DOHH2 (cell line): ENCODE data around the gene MPPED1.

Experiments used
- H3F3A ChIP-seq: fragments of 200-600 bp; sonication (generic), shearing (Covaris generic); 2 replicates; pipeline ENCODE4 v1.6.0; 2016; ENCODE audit warnings: antibody characterized with exemption, mild to moderate bottlenecking; ENCODE audit not compliant: control insufficient read depth, insufficient read depth
- H3K27ac ChIP-seq: fragments of 200-600 bp; sonication (generic); 2 replicates; pipeline ENCODE4 v1.5.1; 2014; ENCODE audit warnings: low read depth, mild to moderate bottlenecking, low read length, moderate library complexity
- H3K27me3 ChIP-seq: fragments of 200-600 bp; sonication (generic); 2 replicates; pipeline ENCODE4 v1.6.1; 2014; ENCODE audit warnings: mild to moderate bottlenecking, low read length, mixed read lengths; ENCODE audit not compliant: control insufficient read depth
- H3K36me3 ChIP-seq: fragments of 200-600 bp; sonication (generic); 2 replicates; pipeline ENCODE4 v1.6.1; 2014; ENCODE audit warnings: mild to moderate bottlenecking, low read length, moderate library complexity, mixed read lengths; ENCODE audit not compliant: control insufficient read depth
- H3K4me1 ChIP-seq: fragments of 200-600 bp; sonication (generic); 2 replicates; pipeline ENCODE4 v1.6.1; 2014; ENCODE audit warnings: mild to moderate bottlenecking, low read length, mixed read lengths; ENCODE audit not compliant: control insufficient read depth
- H3K4me2 ChIP-seq: fragments of 200-600 bp; sonication (generic); 2 replicates; pipeline ENCODE4 v1.6.0; 2014; ENCODE audit warnings: mild to moderate bottlenecking, low read length, moderate library complexity
- H3K4me3 ChIP-seq: fragments of 200-600 bp; sonication (generic); 2 replicates; pipeline ENCODE4 v1.5.1; 2014; ENCODE audit warnings: mild to moderate bottlenecking, low read length, mixed read lengths
- H3K79me2 ChIP-seq: fragments of 200-600 bp; sonication (generic); 2 replicates; pipeline ENCODE4 v1.6.1; 2014; ENCODE audit warnings: mild to moderate bottlenecking, low read length, mixed read lengths; ENCODE audit not compliant: control insufficient read depth
- H3K9me2 ChIP-seq: fragments of 200-600 bp; sonication (generic); replicated peaks from 2 replicates; pipeline ENCODE4 v1.6.1; 2014; ENCODE audit warnings: mild to moderate bottlenecking, low read length, mixed read lengths; ENCODE audit not compliant: control insufficient read depth
- H3K9me3 ChIP-seq: fragments of 200-600 bp; sonication (generic); 2 replicates; pipeline ENCODE4 v1.6.1; 2014; ENCODE audit warnings: antibody characterized with exemption, low read length, mixed read lengths; ENCODE audit not compliant: control insufficient read depth, insufficient read depth
- H4K20me1 ChIP-seq: fragments of 200-600 bp; sonication (generic); 2 replicates; pipeline ENCODE4 v1.6.0; 2014; ENCODE audit warnings: low read depth, mild to moderate bottlenecking, antibody characterized with exemption, low read length, moderate library complexity; ENCODE audit not compliant: control insufficient read depth, insufficient read depth
- CTCF ChIP-seq: fragments of 200-600 bp; sonication (generic); IDR thresholded peaks from one replicate; pipeline ENCODE4 v1.5.1; 2014; ENCODE audit warnings: antibody characterized with exemption, mild to moderate bottlenecking, low read depth, low read length; ENCODE audit not compliant: poor library complexity, severe bottlenecking
- EZH2phosphoT487 ChIP-seq: fragments of 200-600 bp; sonication (generic); IDR thresholded peaks from 2 replicates; pipeline ENCODE4 v1.6.1; 2017; ENCODE audit warnings: borderline replicate concordance, mild to moderate bottlenecking, antibody characterized with exemption, low read length, moderate library complexity, mixed read lengths

Gene MPPED1

GRCh38 chr22:43435851-43436811 is 24.3 kb downstream of the MPPED1 start:
- H3K4me1 ChIP-seq: no peaks in the 10 kb centered on the region
- H3K9me2 ChIP-seq: no peaks in the 10 kb centered on the region
- peaks cover 6% of the 10 kb centered on the region; the same call in 1 of the 2 replicates for H3K27me3 ChIP-seq
- H3F3A ChIP-seq: no peaks in the 10 kb centered on the region
- H3K4me2 ChIP-seq: no peak overlapping the region
- H3K79me2 ChIP-seq: no peaks in the 10 kb centered on the region
- TF ChIP-seq EZH2phosphoT487 (no peak), CTCF (no peak)
- no peak overlapping the region for H3K4me3 ChIP-seq
- H3K9me3 ChIP-seq: no peaks in the 10 kb centered on the region
- no peak overlapping the region for H3K27ac ChIP-seq
- no peaks in the 10 kb centered on the region for H3K36me3 ChIP-seq
- H4K20me1 ChIP-seq: no peaks in the 10 kb centered on the region

- Histone ChIP-seq H3F3A (no peaks in the 10 kb centered on the region), H4K20me1 (no peaks in the 10 kb centered on the region), H3K9me3 (no peaks in the 10 kb centered on the region), H3K27me3 (peaks cover under 1% of the 10 kb centered on the region; the same call in 1 of the 2 replicates), H3K79me2 (no peaks in the 10 kb centered on the region), H3K36me3 (no peaks in the 10 kb centered on the region), H3K4me2 (no peak overlapping the region), H3K4me3 (no peak overlapping the region), H3K9me2 (no peaks in the 10 kb centered on the region), H3K4me1 (no peaks in the 10 kb centered on the region), H3K27ac (no peak overlapping the region)
- no peak for TF ChIP-seq EZH2phosphoT487
- TF ChIP-seq CTCF: no peak
Observed at GRCh38 chr22:43436868-43437267, 25.1 kb downstream of the MPPED1 start.

DNA sequence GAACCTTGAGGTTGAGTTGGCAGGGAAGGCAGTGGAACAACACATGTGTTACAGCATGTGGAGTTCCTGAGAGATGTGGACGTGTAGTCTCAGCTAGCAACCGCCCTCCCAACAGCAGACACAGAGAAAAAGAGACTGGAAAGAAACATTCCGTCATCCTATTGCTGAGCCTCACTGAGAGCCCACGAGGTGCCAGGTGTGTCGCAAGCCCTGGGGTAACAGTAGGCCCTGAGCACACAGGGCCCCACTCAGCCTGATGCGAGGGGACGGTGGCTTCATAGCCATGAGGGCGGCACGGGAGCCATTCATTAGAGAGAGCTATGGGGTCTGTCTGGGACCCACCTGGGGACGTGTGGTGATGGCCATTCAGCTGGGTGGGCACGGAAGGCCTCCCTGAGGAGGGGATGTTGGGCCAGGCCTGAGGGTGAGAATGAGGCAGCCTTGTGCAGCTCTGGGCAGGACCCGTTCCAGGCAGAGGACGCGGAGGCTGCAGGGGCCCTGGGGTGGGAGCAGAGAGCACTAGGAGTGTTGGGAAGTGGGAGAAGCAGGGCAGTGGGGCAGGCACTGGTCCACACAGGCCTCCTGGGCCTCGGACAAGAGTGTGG is 26.2 kb downstream of the MPPED1 start:
- Histone ChIP-seq H4K20me1 (no peaks in the 10 kb centered on the region), H3K4me2 (no peak overlapping the region), H3K27me3 (no peaks in the 10 kb centered on the region), H3K36me3 (no peaks in the 10 kb centered on the region), H3K9me2 (no peaks in the 10 kb centered on the region), H3K27ac (no peak overlapping the region), H3F3A (no peaks in the 10 kb centered on the region), H3K79me2 (no peaks in the 10 kb centered on the region), H3K4me3 (no peak overlapping the region), H3K9me3 (no peaks in the 10 kb centered on the region), H3K4me1 (no peaks in the 10 kb centered on the region)
- TF ChIP-seq EZH2phosphoT487 (no peak), CTCF (no peak)
